Right atrium auricular region (tissue), 2 donors: ENCODE data around the gene CLCN5. TPM values are rescaled to one million over a fixed set of nuclear protein-coding genes. Genes with fewer than 3 reads are reported as not detected.

Source experiments
- DNase-seq: peaks from one replicate; pipeline ENCODE4 v3.0.0-alpha.2; 2019; ENCODE audit warnings: low spot score
- H3K27ac ChIP-seq, 2 donors: fragments of 200-600 bp; sonication (generic); 1 replicate in 1 of 2; 2 replicates in 1 of 2; pipeline ENCODE4 v1.5.1; 2016 to 2019
- H3K27me3 ChIP-seq, 2 donors: fragments of 200-600 bp; sonication (generic); one replicate each; pipeline versions ENCODE4 v1.5.1 to v1.6.0; 2017 to 2019
- H3K36me3 ChIP-seq: fragments of 200-600 bp; sonication (generic); one replicate; pipeline ENCODE4 v1.5.1; 2016
- H3K4me1 ChIP-seq, 2 donors: fragments of 200-600 bp; sonication (generic); one replicate each; pipeline versions ENCODE4 v1.5.1 to v1.6.0; 2017 to 2019
- H3K4me3 ChIP-seq, 2 donors: fragments of 200-600 bp; sonication (generic); 1 replicate in 1 of 2; 2 replicates in 1 of 2; pipeline ENCODE4 v1.5.1; 2017 to 2019; ENCODE audit warnings: mild to moderate bottlenecking in 1 of 2, moderate library complexity in 1 of 2
- H3K9me3 ChIP-seq, 2 donors: fragments of 200-600 bp; sonication (generic); one replicate each; pipeline ENCODE4 v1.5.1; 2019
- total RNA-seq, 2 donors: library from RNA; depleted of rRNA; stranded (reverse); fragments of >200 nt; gene quantifications; one replicate each; pipeline ENCODE4 v1.1.0, GENCODE V29; 2016
- TF ChIP-seq, protein P1 (sequence below), 2 donors: fragments of 200-600 bp; sonication (generic); IDR thresholded peaks; one replicate each; pipeline ENCODE4 v1.5.1; 2019; ENCODE audit warnings: antibody characterized with exemption in 2 of 2

Gene CLCN5
- total RNA-seq, 2 donors from 2014 or later = 1.9 to 3.1 TPM

DNA sequence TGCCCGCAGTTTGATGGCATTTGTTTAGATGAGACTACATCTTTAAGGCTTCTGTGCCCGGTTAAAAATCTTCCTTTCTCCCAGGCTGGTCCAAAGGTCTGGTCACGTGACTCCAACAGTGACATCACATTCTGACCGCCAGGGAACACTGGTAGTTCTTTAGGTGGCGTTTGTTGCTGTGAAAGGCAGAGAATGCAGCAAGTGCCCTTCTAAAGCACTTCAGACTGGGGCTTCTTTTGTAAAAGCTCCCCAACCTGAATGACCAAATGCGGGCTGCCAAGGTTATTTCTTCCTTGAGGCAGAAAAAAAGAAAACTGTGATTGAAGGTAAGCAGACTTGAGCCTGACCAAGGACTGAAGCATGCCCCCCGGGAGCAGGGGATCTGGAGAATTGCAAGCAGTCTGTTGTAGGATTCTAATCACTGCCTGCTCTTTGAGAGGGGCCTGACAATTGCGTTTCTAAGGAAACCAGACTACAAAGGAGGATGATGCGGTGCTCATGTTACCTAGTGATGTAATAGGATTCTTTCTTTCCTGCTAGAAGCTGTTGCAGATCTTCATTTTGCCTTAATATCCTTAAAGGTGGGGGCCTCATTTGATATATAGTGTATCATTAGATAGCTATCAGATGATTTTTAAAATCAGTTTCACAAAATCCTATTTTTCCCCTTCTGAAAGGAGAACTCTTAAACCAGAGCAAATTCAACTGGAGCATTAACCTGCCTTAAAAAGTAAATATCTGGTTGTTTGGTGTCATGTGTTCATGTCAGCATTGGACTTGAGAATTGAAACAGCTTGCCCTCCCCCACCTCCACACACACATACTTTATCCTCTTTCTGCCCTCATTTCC lies 145.3 kb downstream of the CLCN5 start:
- DNase-seq = no peak
- no peak overlapping the region for H3K4me3 ChIP-seq

DNA sequence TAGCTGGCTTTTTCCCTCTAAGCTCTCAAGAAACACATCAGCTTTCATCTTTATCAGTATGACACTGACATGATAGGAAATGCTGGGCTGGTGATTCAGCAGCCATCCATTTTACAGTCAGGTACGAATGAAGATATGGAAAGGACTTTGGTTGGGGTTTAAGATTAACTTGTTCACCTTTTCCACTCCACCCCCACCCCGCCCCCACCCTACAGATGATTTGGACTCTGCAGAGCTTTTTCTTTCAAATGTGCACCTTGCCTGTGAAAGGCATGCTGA lies 145.8 kb downstream of the CLCN5 start:
- TF ChIP-seq, protein P1, sequence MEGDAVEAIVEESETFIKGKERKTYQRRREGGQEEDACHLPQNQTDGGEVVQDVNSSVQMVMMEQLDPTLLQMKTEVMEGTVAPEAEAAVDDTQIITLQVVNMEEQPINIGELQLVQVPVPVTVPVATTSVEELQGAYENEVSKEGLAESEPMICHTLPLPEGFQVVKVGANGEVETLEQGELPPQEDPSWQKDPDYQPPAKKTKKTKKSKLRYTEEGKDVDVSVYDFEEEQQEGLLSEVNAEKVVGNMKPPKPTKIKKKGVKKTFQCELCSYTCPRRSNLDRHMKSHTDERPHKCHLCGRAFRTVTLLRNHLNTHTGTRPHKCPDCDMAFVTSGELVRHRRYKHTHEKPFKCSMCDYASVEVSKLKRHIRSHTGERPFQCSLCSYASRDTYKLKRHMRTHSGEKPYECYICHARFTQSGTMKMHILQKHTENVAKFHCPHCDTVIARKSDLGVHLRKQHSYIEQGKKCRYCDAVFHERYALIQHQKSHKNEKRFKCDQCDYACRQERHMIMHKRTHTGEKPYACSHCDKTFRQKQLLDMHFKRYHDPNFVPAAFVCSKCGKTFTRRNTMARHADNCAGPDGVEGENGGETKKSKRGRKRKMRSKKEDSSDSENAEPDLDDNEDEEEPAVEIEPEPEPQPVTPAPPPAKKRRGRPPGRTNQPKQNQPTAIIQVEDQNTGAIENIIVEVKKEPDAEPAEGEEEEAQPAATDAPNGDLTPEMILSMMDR (IDR thresholded peaks at IDR 0.05) = no peak
- no peaks in the 10 kb centered on the region for H3K27me3 ChIP-seq
- no peaks in the 10 kb centered on the region for H3K36me3 ChIP-seq
- no peak overlapping the region for H3K4me3 ChIP-seq
- H3K4me1 ChIP-seq = no peaks in the 10 kb centered on the region
- DNase-seq = no peak
- H3K9me3 ChIP-seq = no peaks in the 10 kb centered on the region
- no peak overlapping the region for H3K27ac ChIP-seq

More for the DNA sequence above, 145.3 kb downstream of the CLCN5 start:
- Histone ChIP-seq H3K36me3 (no peaks in the 10 kb centered on the region), H3K27ac (no peak overlapping the region), H3K4me1 (no peaks in the 10 kb centered on the region), H3K27me3 (no peaks in the 10 kb centered on the region), H3K9me3 (no peaks in the 10 kb centered on the region)
- TF ChIP-seq, protein P1 (IDR thresholded peaks at IDR 0.05) = no peak

DNA sequence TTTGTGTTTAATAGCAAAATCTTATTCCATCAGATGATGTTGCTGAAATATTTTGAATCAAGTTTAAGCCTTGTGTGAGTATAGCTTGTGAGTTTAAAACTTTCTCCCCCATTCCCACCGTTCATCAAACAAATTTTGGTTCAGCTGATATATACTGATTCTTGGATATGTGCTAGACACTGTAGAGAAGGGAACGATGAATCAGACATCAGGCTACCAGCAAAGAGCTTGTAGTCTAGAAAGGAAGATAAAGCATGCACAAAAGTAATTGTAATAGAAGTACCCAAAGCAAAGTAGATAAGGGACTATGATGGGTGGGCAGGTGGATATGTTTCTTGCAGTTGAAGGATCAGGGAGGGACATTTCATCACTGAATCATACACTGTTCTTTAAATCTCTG lies 146.5 kb downstream of the CLCN5 start:
- Histone ChIP-seq H3K9me3 (no peaks in the 10 kb centered on the region), H3K4me3 (no peak overlapping the region), H3K27ac (no peak overlapping the region), H3K4me1 (no peaks in the 10 kb centered on the region), H3K27me3 (no peaks in the 10 kb centered on the region), H3K36me3 (no peaks in the 10 kb centered on the region)
- TF ChIP-seq, protein P1 (IDR thresholded peaks at IDR 0.05) = no peak
- DNase-seq = no peak

DNA sequence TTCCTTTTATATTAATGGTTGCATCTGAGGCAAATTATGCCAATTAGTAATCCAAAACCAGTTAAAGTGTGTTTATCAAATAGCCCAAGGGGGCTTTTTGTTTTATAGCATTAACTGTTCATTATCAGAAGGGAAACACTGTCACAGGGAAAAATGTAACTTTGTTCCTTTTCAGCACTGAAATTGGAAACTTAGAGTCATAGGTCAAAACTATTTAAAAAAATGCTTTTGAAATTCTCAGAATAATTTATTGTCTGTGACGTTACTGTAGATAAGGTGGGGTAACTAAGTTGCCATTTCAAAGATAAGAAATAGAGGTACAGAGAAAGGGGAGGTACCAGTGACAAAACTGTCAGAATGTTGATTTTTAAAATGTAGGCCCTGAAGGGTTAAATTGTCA lies 149.1 kb downstream of the CLCN5 start:
- no peaks in the 10 kb centered on the region for H3K9me3 ChIP-seq
- DNase-seq = no peak
- no peaks in the 10 kb centered on the region for H3K36me3 ChIP-seq
- H3K4me3 ChIP-seq = no peak overlapping the region
- H3K4me1 ChIP-seq = no peaks in the 10 kb centered on the region
- TF ChIP-seq, protein P1 (IDR thresholded peaks at IDR 0.05) = no peak
- H3K27me3 ChIP-seq = no peaks in the 10 kb centered on the region
- H3K27ac ChIP-seq = no peak overlapping the region

DNA sequence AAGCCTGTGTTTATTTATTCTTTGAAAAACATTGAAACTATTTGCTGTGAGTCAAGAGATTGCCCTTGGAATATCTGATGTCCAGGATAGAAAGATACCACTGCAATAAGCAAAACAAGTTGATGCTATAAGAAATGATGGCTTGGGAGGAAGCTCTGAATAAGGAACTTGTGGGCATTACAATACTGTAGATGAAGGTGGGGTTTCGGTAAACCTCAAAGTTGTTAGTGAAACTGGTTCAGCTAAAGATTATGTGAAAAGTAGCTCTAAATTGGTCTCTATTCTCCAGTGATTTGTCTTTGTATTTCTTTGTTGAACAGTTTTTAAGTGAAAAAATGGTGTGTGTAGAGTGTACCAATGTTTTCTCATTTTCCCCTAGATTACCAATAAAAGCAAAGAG lies 149.7 kb downstream of the CLCN5 start:
- DNase-seq = no peak
- Histone ChIP-seq H3K4me3 (no peak overlapping the region), H3K27ac (no peak overlapping the region), H3K9me3 (no peaks in the 10 kb centered on the region), H3K27me3 (no peaks in the 10 kb centered on the region), H3K4me1 (no peaks in the 10 kb centered on the region), H3K36me3 (no peaks in the 10 kb centered on the region)
- TF ChIP-seq, protein P1 (IDR thresholded peaks at IDR 0.05) = no peak

DNA sequence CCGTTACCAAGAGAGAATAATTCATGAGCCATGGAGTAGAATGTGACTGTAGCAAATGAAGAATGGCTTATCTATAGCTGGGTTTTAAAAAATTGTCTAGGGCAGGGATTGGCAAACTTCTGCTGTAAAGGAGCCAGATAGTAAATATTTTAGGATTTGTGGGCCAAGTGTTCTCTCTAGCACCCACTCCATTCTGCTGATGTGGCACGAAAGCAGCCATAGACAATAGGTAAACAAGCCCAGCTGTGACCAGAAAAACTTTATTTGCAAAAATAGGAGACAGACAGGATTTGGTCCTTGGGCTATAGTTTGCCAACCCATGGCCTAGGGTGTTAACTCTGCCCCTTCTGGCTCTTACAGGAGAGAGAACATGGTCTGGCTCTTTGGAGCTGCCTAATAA lies 151.2 kb downstream of the CLCN5 start:
- Histone ChIP-seq H3K27ac (no peak overlapping the region), H3K27me3 (no peaks in the 10 kb centered on the region), H3K4me3 (no peak overlapping the region), H3K4me1 (no peaks in the 10 kb centered on the region), H3K36me3 (no peaks in the 10 kb centered on the region), H3K9me3 (no peaks in the 10 kb centered on the region)
- DNase-seq = no peak
- TF ChIP-seq, protein P1 (IDR thresholded peaks at IDR 0.05) = no peak
